Endothelial cell of umbilical vein (primary cell): ENCODE data around the gene KIF21B. TPM values are rescaled to one million over a fixed set of nuclear protein-coding genes. Genes with fewer than 3 reads are reported as not detected.

Experiments
- BruUV-seq: library from RNA; stranded (reverse); fragments of 400-500 nt; replicated peaks from 2 replicates; lab custom pipeline; 2021; lab: Mats Ljungman, UMichigan
- CTCF ChIA-PET: fragments of 300-600, 350-600 bp; sonication (Branson Sonifier 250); formaldehyde crosslinking; loops from one replicate; lab custom pipeline; 2021; ENCODE audit warnings: antibody characterized with exemption, inconsistent platforms; lab: Charles Lee
- POLR2A ChIA-PET: fragments of 300-600, 350-600 bp; sonication (Branson Sonifier 250); formaldehyde crosslinking; loops from one replicate; lab custom pipeline; 2021; ENCODE audit warnings: antibody characterized with exemption, inconsistent platforms; lab: Charles Lee
- DNase-seq: peaks from one replicate; pipeline ENCODE4 v3.0.0-alpha.2; 2011; ENCODE audit warnings: low read depth, low spot score
- FAIRE-seq: peaks from 2 replicates; lab custom pipeline; 2011; peaks lifted over from hg19 to GRCh38; lab: Jason Lieb, UNC
- H2AFZ ChIP-seq: 2 replicates; pipeline ENCODE4 v1.6.0; 2012; ENCODE audit warnings: low read depth, low read length, control low read depth, inconsistent platforms
- H3K27ac ChIP-seq: 2 replicates; pipeline ENCODE4 v1.5.1; 2011; ENCODE audit warnings: low read depth, mild to moderate bottlenecking, control low read depth, low read length, moderate library complexity; ENCODE audit not compliant: insufficient read depth
- H3K27me3 ChIP-seq, 2 experiments: 2 replicates each; pipeline versions ENCODE4 v1.6.0 to v1.6.1; 2011; ENCODE audit warnings: low read length in 2 of 2, mixed read lengths in 1 of 2; ENCODE audit not compliant: control insufficient read depth in 2 of 2, insufficient read depth in 2 of 2
- H3K36me3 ChIP-seq, 2 experiments: 2 replicates in 1 of 2; 3 replicates in 1 of 2; pipeline ENCODE4 v1.5.1; 2011; ENCODE audit warnings: low read length in 2 of 2, mild to moderate bottlenecking in 1 of 2, moderate library complexity in 1 of 2; ENCODE audit not compliant: control insufficient read depth in 2 of 2, insufficient read depth in 2 of 2; ENCODE audit errors: extremely low read depth in 1 of 2
- H3K4me1 ChIP-seq: 3 replicates; pipeline ENCODE4 v1.5.1; 2011; ENCODE audit warnings: mild to moderate bottlenecking, low read length; ENCODE audit not compliant: control insufficient read depth, insufficient read depth; ENCODE audit errors: extremely low read depth
- H3K4me2 ChIP-seq: 2 replicates; pipeline ENCODE4 v1.6.1; 2011; ENCODE audit warnings: low read length, control low read depth, mixed read lengths; ENCODE audit not compliant: insufficient read depth
- H3K4me3 ChIP-seq, 3 experiments: fragments of 200-600 bp in 1 of 3; sonication (generic), shearing (Covaris generic) in 1 of 3; replicated peaks in 1 of 3; 2 replicates each; pipeline ENCODE4 v1.5.1; 2011 to 2016; ENCODE audit warnings: control low read depth in 3 of 3, low read length in 3 of 3, mild to moderate bottlenecking in 2 of 3, inconsistent platforms in 1 of 3, low read depth in 1 of 3, moderate library complexity in 1 of 3; ENCODE audit not compliant: insufficient read depth in 1 of 3
- H3K79me2 ChIP-seq: 2 replicates; pipeline ENCODE4 v1.6.0; 2012; ENCODE audit warnings: low read length, inconsistent platforms; ENCODE audit not compliant: control insufficient read depth, insufficient read depth
- H3K9ac ChIP-seq: replicated peaks from 2 replicates; pipeline ENCODE3; 2011; ENCODE audit warnings: low read length, control low read depth; ENCODE audit not compliant: insufficient read depth; ENCODE audit errors: extremely low read depth
- H3K9me1 ChIP-seq: replicated peaks from 3 replicates; pipeline ENCODE4 v1.6.0; 2011; ENCODE audit warnings: mild to moderate bottlenecking, low read length; ENCODE audit not compliant: control insufficient read depth, insufficient read depth; ENCODE audit errors: extremely low read depth
- H3K9me3 ChIP-seq: replicated peaks from 2 replicates; pipeline ENCODE4 v1.5.1; 2012; ENCODE audit warnings: low read length, inconsistent platforms; ENCODE audit not compliant: control insufficient read depth, insufficient read depth
- H4K20me1 ChIP-seq: replicated peaks from 2 replicates; pipeline ENCODE3; 2011; ENCODE audit warnings: mild to moderate bottlenecking, low read length; ENCODE audit not compliant: control insufficient read depth, insufficient read depth; ENCODE audit errors: extremely low read depth
- GATA2 ChIP-seq: IDR thresholded peaks from 2 replicates; pipeline ENCODE4 v1.7.0; 2011; ENCODE audit warnings: low read depth, mild to moderate bottlenecking, moderate library complexity, mixed read lengths, low read length; ENCODE audit not compliant: insufficient read length, insufficient read depth
- dilution Hi-C: fragments of 300-500 bp; cut with MboI; formaldehyde crosslinking; loops from one replicate; pipeline ENCODE4 v1.15.0; 2019; ENCODE audit warnings: low sequenced_read_pairs; ENCODE audit not compliant: extremely low pct_ligation_motif_present
- intact Hi-C: fragments of 100-400 bp; cut with micrococcal nuclease; formaldehyde crosslinking; loops from one replicate; pipeline ENCODE4 v1.10.0; 2022
- polyA plus RNA-seq, 4 experiments: library from polyadenylated mRNA; depleted of rRNA in 3 of 4; stranded (reverse) in 3 of 4; unstranded in 1 of 4; fragments of >200 nt; gene quantifications; 2 replicates each; pipeline versions ENCODE4 v1.2.1 to v1.2.3, GENCODE V29; 2011 to 2012; ENCODE audit warnings: missing spikeins in 1 of 4
- total RNA-seq: library from RNA; stranded (reverse); gene quantifications from 2 replicates; pipeline ENCODE4 v1.2.3, GENCODE V29; 2021
- TF ChIP-seq, protein P1 (sequence below), 2 donors: IDR thresholded peaks; 1 replicate in 1 of 2; 2 replicates in 1 of 2; pipeline ENCODE4 v1.5.1; 2011; ENCODE audit warnings: low read length in 2 of 2, mild to moderate bottlenecking in 2 of 2, moderate library complexity in 2 of 2, control low read depth in 1 of 2, inconsistent platforms in 1 of 2, low read depth in 1 of 2; ENCODE audit not compliant: insufficient read depth in 1 of 2; ENCODE audit errors: extremely low read depth in 1 of 2
- TF ChIP-seq, protein P2 (sequence below): IDR thresholded peaks from 2 replicates; pipeline ENCODE4 v1.6.1; 2011; ENCODE audit not compliant: insufficient read depth, insufficient read length

Gene KIF21B
- total and polyA plus RNA-seq, 2 donors (not counting 3 experiments of a cell fraction or from before 2014, with no cell fraction given) = 1.9 to 4.4 TPM

DNA sequence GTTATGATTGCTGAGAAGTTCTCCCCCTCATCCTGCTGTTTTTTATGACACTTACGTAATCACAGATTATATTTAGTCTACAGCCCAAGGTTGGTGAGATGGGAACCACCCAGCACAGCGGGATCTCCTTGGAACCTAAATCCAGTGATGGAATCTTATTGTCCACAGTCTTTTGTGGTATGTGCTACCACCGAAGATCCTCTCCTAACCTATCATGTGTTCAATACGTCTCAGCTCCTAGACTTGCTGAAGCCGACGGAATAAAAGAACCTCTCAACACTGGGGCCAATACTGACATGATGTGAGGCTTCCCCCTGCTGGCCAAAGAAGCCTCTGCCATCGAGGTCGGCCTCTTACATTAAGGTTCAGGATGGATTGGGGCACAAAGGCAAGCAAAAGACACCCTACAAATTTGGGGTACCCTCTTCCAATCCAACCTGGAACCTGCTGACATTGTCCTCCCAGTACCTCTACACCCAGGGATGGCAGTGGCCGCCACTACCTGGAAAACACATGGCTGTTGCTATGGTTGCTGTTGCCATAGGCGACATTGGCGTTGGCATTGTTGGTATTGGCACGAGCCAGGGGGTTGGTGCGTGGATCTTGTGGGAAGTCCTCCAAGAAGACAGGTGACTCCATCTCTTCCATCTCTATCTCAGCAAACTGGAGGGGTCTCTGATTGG, 19.4 kb upstream of the KIF21B start:
- ChIA-PET POLR2A (no interaction called here), CTCF (interaction anchor here (0.5 to 19.4 kb wide), 24 partner anchors 9 to 551 kb away, joined by 3 to 586 read pairs (median 4); no protein-coding TSS in a partner anchor)
- Histone ChIP-seq H3K36me3 (no peaks in the 10 kb centered on the region), H4K20me1 (no peaks in the 10 kb centered on the region), H3K4me3 (no peak overlapping the region), H3K4me2 (no peak overlapping the region), H3K9ac (no peak overlapping the region), H3K9me1 (no peaks in the 10 kb centered on the region), H3K79me2 (no peaks in the 10 kb centered on the region), H3K27me3 (peaks cover 0 to 2% of the 10 kb centered on the region in 2 experiments), H3K27ac (no peak overlapping the region), H2AFZ (no peak overlapping the region), H3K9me3 (no peaks in the 10 kb centered on the region), H3K4me1 (no peaks in the 10 kb centered on the region)
- FAIRE-seq = peak; percentile 94
- intact Hi-C loops = loop anchor here (1.0 to 5.0 kb wide), 7 partner anchors 18 to 484 kb away; partner anchors contain the start of genes CACNA1S and INAVA
- dilution Hi-C loops = no loop called here
- no TSS peak for BruUV-seq
- no peak for TF ChIP-seq GATA2
- TF ChIP-seq, protein P1, sequence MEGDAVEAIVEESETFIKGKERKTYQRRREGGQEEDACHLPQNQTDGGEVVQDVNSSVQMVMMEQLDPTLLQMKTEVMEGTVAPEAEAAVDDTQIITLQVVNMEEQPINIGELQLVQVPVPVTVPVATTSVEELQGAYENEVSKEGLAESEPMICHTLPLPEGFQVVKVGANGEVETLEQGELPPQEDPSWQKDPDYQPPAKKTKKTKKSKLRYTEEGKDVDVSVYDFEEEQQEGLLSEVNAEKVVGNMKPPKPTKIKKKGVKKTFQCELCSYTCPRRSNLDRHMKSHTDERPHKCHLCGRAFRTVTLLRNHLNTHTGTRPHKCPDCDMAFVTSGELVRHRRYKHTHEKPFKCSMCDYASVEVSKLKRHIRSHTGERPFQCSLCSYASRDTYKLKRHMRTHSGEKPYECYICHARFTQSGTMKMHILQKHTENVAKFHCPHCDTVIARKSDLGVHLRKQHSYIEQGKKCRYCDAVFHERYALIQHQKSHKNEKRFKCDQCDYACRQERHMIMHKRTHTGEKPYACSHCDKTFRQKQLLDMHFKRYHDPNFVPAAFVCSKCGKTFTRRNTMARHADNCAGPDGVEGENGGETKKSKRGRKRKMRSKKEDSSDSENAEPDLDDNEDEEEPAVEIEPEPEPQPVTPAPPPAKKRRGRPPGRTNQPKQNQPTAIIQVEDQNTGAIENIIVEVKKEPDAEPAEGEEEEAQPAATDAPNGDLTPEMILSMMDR (IDR thresholded peaks at IDR 0.05; ENCODE audit: extremely low read depth in 1 of 2, insufficient read depth in 1 of 2, low read depth in 1 of 2, low read length in 2 of 2) = peak; percentile 86 to 91
- TF ChIP-seq, protein P2, sequence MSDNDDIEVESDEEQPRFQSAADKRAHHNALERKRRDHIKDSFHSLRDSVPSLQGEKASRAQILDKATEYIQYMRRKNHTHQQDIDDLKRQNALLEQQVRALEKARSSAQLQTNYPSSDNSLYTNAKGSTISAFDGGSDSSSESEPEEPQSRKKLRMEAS = peak; percentile 10
- peak; percentile 73 for DNase-seq
